H1 (cell line): Measurements from ENCODE around the gene PLGRKT. TPM values are rescaled to one million over a fixed set of nuclear protein-coding genes. Genes with fewer than 3 reads are reported as not detected.

Source experiments
- ASH2L ChIP-seq: fragments of 200-600, 300-600 bp; sonication (generic); IDR thresholded peaks from one replicate; pipeline ENCODE4 v1.7.1; 2017; ENCODE audit warnings: low read length
- BRCA1 ChIP-seq: IDR thresholded peaks from 2 replicates; pipeline ENCODE4 v1.6.1; 2012; ENCODE audit warnings: low read depth, low read length, improper control_type of control experiment
- CEBPB ChIP-seq: IDR thresholded peaks from 2 replicates; pipeline ENCODE4 v1.6.1; 2012; ENCODE audit warnings: low read depth, low read length
- CHD2 ChIP-seq: IDR thresholded peaks from 2 replicates; pipeline ENCODE4 v1.6.1; 2012; ENCODE audit warnings: low read length, improper control_type of control experiment
- CTCF ChIP-seq, 3 experiments: IDR thresholded peaks; 1 replicate in 2 of 3; 2 replicates in 1 of 3; pipeline versions ENCODE4 v1.5.1 to v1.6.1; 2011; ENCODE audit warnings: low read length in 3 of 3, mild to moderate bottlenecking in 3 of 3, inconsistent platforms in 2 of 3, low read depth in 1 of 3, moderate library complexity in 1 of 3; ENCODE audit not compliant: insufficient read depth in 1 of 3; ENCODE audit errors: control extremely low read depth in 1 of 3
- GTF2F1 ChIP-seq: IDR thresholded peaks from 2 replicates; pipeline ENCODE4 v1.6.1; 2012; ENCODE audit warnings: low read depth, low read length, improper control_type of control experiment, borderline replicate concordance
- HDAC2 ChIP-seq, 2 experiments: fragments of 300-600 bp in 1 of 2; sonication (generic) in 1 of 2; IDR thresholded peaks; 2 replicates each; pipeline ENCODE4 v1.6.1; 2011 to 2012; ENCODE audit warnings: low read depth in 2 of 2, low read length in 2 of 2, mild to moderate bottlenecking in 2 of 2, moderate library complexity in 2 of 2, borderline replicate concordance in 1 of 2, inconsistent platforms in 1 of 2
- HDAC6 ChIP-seq: IDR thresholded peaks from one replicate; pipeline ENCODE4 v1.7.1; 2012; ENCODE audit warnings: low read depth, mild to moderate bottlenecking, inconsistent platforms, low read length, moderate library complexity
- JUN ChIP-seq: IDR thresholded peaks from 2 replicates; pipeline ENCODE4 v1.6.1; 2011; ENCODE audit warnings: low read depth, mild to moderate bottlenecking, improper control_type of control experiment, low read length
- KDM5A ChIP-seq: fragments of 200-600 bp; IDR thresholded peaks from 2 replicates; pipeline ENCODE4 v1.7.1; 2012; ENCODE audit warnings: mild to moderate bottlenecking, low read length, inconsistent platforms, mixed read lengths
- PHF8 ChIP-seq: fragments of 200-600 bp; sonication (generic); conservative IDR thresholded peaks from 2 replicates; pipeline ENCODE4 v1.7.1; 2012; ENCODE audit warnings: low read depth, mild to moderate bottlenecking, inconsistent platforms, low read length, moderate library complexity
- POLR2AphosphoS5 ChIP-seq: IDR thresholded peaks from 2 replicates; pipeline ENCODE4 v1.6.1; 2011; ENCODE audit warnings: low read depth, low read length
- POU5F1 ChIP-seq: IDR thresholded peaks from 2 replicates; pipeline ENCODE4 v1.6.1; 2011; ENCODE audit warnings: low read depth, mild to moderate bottlenecking, low read length, moderate library complexity
- RNF2 ChIP-seq: fragments of 200-900, 300-1000 bp; sonication (generic); IDR thresholded peaks from 2 replicates; pipeline ENCODE4 v1.7.1; 2016; ENCODE audit warnings: borderline replicate concordance, low read depth, mild to moderate bottlenecking, antibody characterized with exemption, low read length; ENCODE audit not compliant: poor library complexity, severe bottlenecking; ENCODE audit errors: missing control alignments
- RXRA ChIP-seq: IDR thresholded peaks from 2 replicates; pipeline ENCODE4 v1.6.1; 2011; ENCODE audit warnings: low read depth, mild to moderate bottlenecking, low read length, moderate library complexity; ENCODE audit not compliant: insufficient read depth
- SIRT6 ChIP-seq: IDR thresholded peaks from one replicate; pipeline ENCODE4 v1.7.1; 2012; ENCODE audit warnings: low read length, inconsistent platforms
- SIX5 ChIP-seq: IDR thresholded peaks from 2 replicates; pipeline ENCODE4 v1.6.1; 2011; ENCODE audit warnings: mild to moderate bottlenecking, low read depth, low read length
- SUZ12 ChIP-seq: fragments of 200-600 bp; sonication (generic); IDR thresholded peaks from 2 replicates; pipeline ENCODE4 v1.6.1; 2012; ENCODE audit warnings: mild to moderate bottlenecking, inconsistent platforms, low read length, moderate library complexity, mixed read lengths
- TBP ChIP-seq: IDR thresholded peaks from 2 replicates; pipeline ENCODE4 v1.6.1; 2011; ENCODE audit warnings: low read depth, low read length, improper control_type of control experiment
- USF2 ChIP-seq: IDR thresholded peaks from 2 replicates; pipeline ENCODE4 v1.6.1; 2011; ENCODE audit warnings: low read length, improper control_type of control experiment
- YY1 ChIP-seq: IDR thresholded peaks from 2 replicates; pipeline ENCODE4 v1.6.1; 2011; ENCODE audit warnings: low read depth, mild to moderate bottlenecking, low read length
- ZNF274 ChIP-seq: IDR thresholded peaks from 2 replicates; pipeline ENCODE4 v1.7.0; 2012; ENCODE audit warnings: low read length, borderline replicate concordance; ENCODE audit errors: extremely low read depth
- polyA plus RNA-seq, 7 experiments: library from polyadenylated mRNA; depleted of rRNA in 3 of 7; stranded (reverse) in 5 of 7; unstranded in 2 of 7; fragments of >200 nt in 5 of 7; fragments of 200-250 nt in 2 of 7; gene quantifications; 1 replicate in 5 of 7; 2 replicates in 1 of 7; 4 replicates in 1 of 7; pipeline versions ENCODE4 v1.2.1 to v1.2.3, GENCODE V29; 2011 to 2013; ENCODE audit warnings: missing spikeins in 2 of 7, mixed read lengths in 2 of 7
- total RNA-seq: library from RNA; stranded (reverse); fragmentation: NEBNext Ultra II Directional; extraction: Animal tissue kit (Norgen Biotek cat#: 25700); gene quantifications from 2 replicates; pipeline ENCODE4 v1.2.1, GENCODE V29; 2021

Gene PLGRKT
- total and polyA plus RNA-seq, 2 of the 8 experiments (the other 6 are each of a cell fraction or from before 2014, with no cell fraction given): 5.4 to 15.7 TPM

GRCh38 chr9:5326893-5327548 lies 110.7 kb downstream of the PLGRKT start (continued):
- TF ChIP-seq CHD2 (no peak), BRCA1 (no peak), ZNF274 (no peak), TBP (no peak), YY1 (peak; percentile 75), HDAC6 (no peak), RXRA (no peak), SUZ12 (no peak), CTCF (IDR thresholded peaks at IDR 0.05; ENCODE audit: control extremely low read depth in 1 of 3, insufficient read depth in 1 of 3, low read depth in 1 of 3, low read length in 3 of 3) (0 out of 4 replicates have a peak, but pooled peaks of 1 of the 3 experiments have one; percentile 11), SIRT6 (no peak), SIX5 (no peak), USF2 (no peak), RNF2 (no peak), PHF8 (no peak), JUN (no peak), CEBPB (no peak), ASH2L (peak; percentile 97), POLR2AphosphoS5 (no peak; the same call in 1 of the 2 replicates), KDM5A (no peak), HDAC2 (IDR thresholded peaks at IDR 0.05; ENCODE audit: borderline replicate concordance in 1 of 2, low read depth in 2 of 2, low read length in 2 of 2) (no peak), POU5F1 (no peak), GTF2F1 (no peak)
